ENCODE measurements around the gene GLIS1. TPM values are rescaled to one million over a fixed set of nuclear protein-coding genes. Genes with fewer than 3 reads are reported as not detected.

Gene GLIS1
- total RNA-seq, 1 experiment from 2014 or later = 1.7 TPM

GRCh38 chr1:53482441-53483153, 256.4 kb downstream of the GLIS1 start:
- no peak for DNase-seq
- Histone ChIP-seq H2AFZ (ENCODE audit: low read length) (no peak overlapping the region), H3K27ac (ENCODE audit: low read length) (no peak overlapping the region), H3K4me1 (ENCODE audit: insufficient read depth, low read length) (no peaks in the 10 kb centered on the region), H3K4me2 (ENCODE audit: low read length) (no peak overlapping the region), H3K36me3 (ENCODE audit: low read depth, low read length) (no peaks in the 10 kb centered on the region), H3K27me3 (ENCODE audit: low read length) (peaks cover 7% of the 10 kb centered on the region; the same call in 1 of the 2 replicates), H3K9ac (ENCODE audit: low read length) (no peak overlapping the region), H3K79me2 (ENCODE audit: low read length) (no peaks in the 10 kb centered on the region), H3K4me3 (ENCODE audit: low read length) (no peak overlapping the region), H4K20me1 (ENCODE audit: low read length) (no peaks in the 10 kb centered on the region), H3K9me3 (ENCODE audit: low read length) (no peaks in the 10 kb centered on the region), H3K9me2 (replicated peaks; ENCODE audit: low read length) (no peaks in the 10 kb centered on the region), H3F3A (ENCODE audit: low read length, unreplicated experiment) (no peaks in the 10 kb centered on the region)
- no peak for ATAC-seq
- no TSS peak for BruUV-seq (replicated peaks)
- TF ChIP-seq EZH2 (IDR thresholded peaks at IDR 0.05; ENCODE audit: low read length, unreplicated experiment) (no peak), CTCF (conservative IDR thresholded peaks at IDR 0.05; ENCODE audit: low read depth, low read length) (no peak), EZH2phosphoT487 (IDR thresholded peaks at IDR 0.05; ENCODE audit: borderline replicate concordance, low read length) (no peak)
- POLR2A ChIA-PET (ENCODE audit: unreplicated experiment) = no interaction called here
- intact Hi-C loops (cut with micrococcal nuclease) = no loop called here
- CTCF ChIA-PET = no interaction called here

- H4K20me1 ChIP-seq (ENCODE audit: low read length) = no peaks in the 10 kb centered on the region
- H3K9me2 ChIP-seq (replicated peaks; ENCODE audit: low read length) = no peaks in the 10 kb centered on the region
- no peak overlapping the region for H3K27ac ChIP-seq (ENCODE audit: low read length)
- no peaks in the 10 kb centered on the region for H3K36me3 ChIP-seq (ENCODE audit: low read depth, low read length)
- H3K4me3 ChIP-seq (ENCODE audit: low read length) = no peak overlapping the region
- no peak for TF ChIP-seq CTCF (conservative IDR thresholded peaks at IDR 0.05; ENCODE audit: low read depth, low read length)
- no peak for TF ChIP-seq EZH2 (IDR thresholded peaks at IDR 0.05; ENCODE audit: low read length, unreplicated experiment)
- TF ChIP-seq EZH2phosphoT487 (IDR thresholded peaks at IDR 0.05; ENCODE audit: borderline replicate concordance, low read length) = no peak
- no peak overlapping the region for H3K9ac ChIP-seq (ENCODE audit: low read length)
- ATAC-seq = no peak
- intact Hi-C loops (cut with micrococcal nuclease) = no loop called here
- H3K27me3 ChIP-seq (ENCODE audit: low read length) = peaks cover 14% of the 10 kb centered on the region
- no TSS peak for BruUV-seq (replicated peaks)
- no peak for DNase-seq
- CTCF ChIA-PET = no interaction called here
- POLR2A ChIA-PET (ENCODE audit: unreplicated experiment) = no interaction called here
- no peaks in the 10 kb centered on the region for H3K79me2 ChIP-seq (ENCODE audit: low read length)
- no peak overlapping the region for H3K4me2 ChIP-seq (ENCODE audit: low read length)
- no peaks in the 10 kb centered on the region for H3K4me1 ChIP-seq (ENCODE audit: insufficient read depth, low read length)
- no peak overlapping the region for H2AFZ ChIP-seq (ENCODE audit: low read length)
- no peaks in the 10 kb centered on the region for H3K9me3 ChIP-seq (ENCODE audit: low read length)
- H3F3A ChIP-seq (ENCODE audit: low read length, unreplicated experiment) = no peaks in the 10 kb centered on the region
Measured at GRCh38 chr1:53481456-53481855, 257.5 kb downstream of the GLIS1 start.

- H3K27me3 ChIP-seq (ENCODE audit: low read length) = peaks cover 22% of the 10 kb centered on the region
- TF ChIP-seq EZH2phosphoT487 (IDR thresholded peaks at IDR 0.05; ENCODE audit: borderline replicate concordance, low read length) (no peak), EZH2 (IDR thresholded peaks at IDR 0.05; ENCODE audit: low read length, unreplicated experiment) (no peak), CTCF (conservative IDR thresholded peaks at IDR 0.05; ENCODE audit: low read depth, low read length) (no peak)
Measured at GRCh38 chr1:53480678-53481077, 258.3 kb downstream of the GLIS1 start.

More at GRCh38 chr1:53480678-53481077, 258.3 kb downstream of the GLIS1 start:
- POLR2A ChIA-PET (ENCODE audit: unreplicated experiment) = no interaction called here
- Histone ChIP-seq H3K9ac (ENCODE audit: low read length) (no peak overlapping the region), H3K36me3 (ENCODE audit: low read depth, low read length) (no peaks in the 10 kb centered on the region), H3K9me3 (ENCODE audit: low read length) (no peaks in the 10 kb centered on the region), H3K79me2 (ENCODE audit: low read length) (no peaks in the 10 kb centered on the region), H3K9me2 (replicated peaks; ENCODE audit: low read length) (no peaks in the 10 kb centered on the region), H2AFZ (ENCODE audit: low read length) (no peak overlapping the region), H3K4me3 (ENCODE audit: low read length) (no peak overlapping the region), H3K4me1 (ENCODE audit: insufficient read depth, low read length) (no peaks in the 10 kb centered on the region), H3F3A (ENCODE audit: low read length, unreplicated experiment) (no peaks in the 10 kb centered on the region), H4K20me1 (ENCODE audit: low read length) (no peaks in the 10 kb centered on the region), H3K4me2 (ENCODE audit: low read length) (no peak overlapping the region), H3K27ac (ENCODE audit: low read length) (no peak overlapping the region)
- no peak for ATAC-seq
- DNase-seq = no peak
- intact Hi-C loops (cut with micrococcal nuclease) = no loop called here
- no TSS peak for BruUV-seq (replicated peaks)
- CTCF ChIA-PET = no interaction called here
